Osteocyte (in vitro differentiated cells): Measurements from ENCODE around the gene ATOH8. TPM values are rescaled to one million over a fixed set of nuclear protein-coding genes. Genes with fewer than 3 reads are reported as not detected.
A peak's percentile ranks its signal among the peaks of the same experiment; 100 is the strongest.

Experiments used
- DNase-seq: peaks from one replicate; pipeline ENCODE4 v3.0.0; 2021; ENCODE audit warnings: mixed read lengths; ENCODE audit not compliant: unreplicated experiment; ENCODE audit errors: extremely low spot score
- H3K27ac Mint-ChIP-seq: one replicate; pipeline ENCODE4 v1.8.0; 2021; ENCODE audit warnings: mild to moderate bottlenecking, mixed read lengths; ENCODE audit not compliant: unreplicated experiment
- H3K27me3 Mint-ChIP-seq: one replicate; pipeline ENCODE4 v1.8.0; 2021; ENCODE audit warnings: mixed read lengths; ENCODE audit not compliant: unreplicated experiment
- H3K36me3 Mint-ChIP-seq: one replicate; pipeline ENCODE4 v1.8.0; 2021; ENCODE audit warnings: mixed read lengths; ENCODE audit not compliant: unreplicated experiment
- H3K4me1 Mint-ChIP-seq: one replicate; pipeline ENCODE4 v1.8.0; 2021; ENCODE audit warnings: mixed read lengths; ENCODE audit not compliant: unreplicated experiment
- H3K4me3 Mint-ChIP-seq: one replicate; pipeline ENCODE4 v1.8.0; 2021; ENCODE audit warnings: mild to moderate bottlenecking, moderate library complexity, mixed read lengths; ENCODE audit not compliant: unreplicated experiment
- H3K9me3 Mint-ChIP-seq: one replicate; pipeline ENCODE4 v1.8.0; 2021; ENCODE audit warnings: mixed read lengths; ENCODE audit not compliant: unreplicated experiment
- total RNA-seq: library from RNA; stranded (reverse); gene quantifications from 2 replicates; pipeline ENCODE4 v1.2.1, GENCODE V29; 2021
- TF ChIP-seq, protein P1 (sequence below): fragments of 200-600 bp; sonication (generic); IDR thresholded peaks from 2 replicates; pipeline ENCODE4 v1.5.0; 2021; ENCODE audit warnings: antibody characterized with exemption, mild to moderate bottlenecking, moderate library complexity

The ATOH8 gene
- total RNA-seq, 1 donor from 2014 or later, result 5.9 TPM

DNA sequence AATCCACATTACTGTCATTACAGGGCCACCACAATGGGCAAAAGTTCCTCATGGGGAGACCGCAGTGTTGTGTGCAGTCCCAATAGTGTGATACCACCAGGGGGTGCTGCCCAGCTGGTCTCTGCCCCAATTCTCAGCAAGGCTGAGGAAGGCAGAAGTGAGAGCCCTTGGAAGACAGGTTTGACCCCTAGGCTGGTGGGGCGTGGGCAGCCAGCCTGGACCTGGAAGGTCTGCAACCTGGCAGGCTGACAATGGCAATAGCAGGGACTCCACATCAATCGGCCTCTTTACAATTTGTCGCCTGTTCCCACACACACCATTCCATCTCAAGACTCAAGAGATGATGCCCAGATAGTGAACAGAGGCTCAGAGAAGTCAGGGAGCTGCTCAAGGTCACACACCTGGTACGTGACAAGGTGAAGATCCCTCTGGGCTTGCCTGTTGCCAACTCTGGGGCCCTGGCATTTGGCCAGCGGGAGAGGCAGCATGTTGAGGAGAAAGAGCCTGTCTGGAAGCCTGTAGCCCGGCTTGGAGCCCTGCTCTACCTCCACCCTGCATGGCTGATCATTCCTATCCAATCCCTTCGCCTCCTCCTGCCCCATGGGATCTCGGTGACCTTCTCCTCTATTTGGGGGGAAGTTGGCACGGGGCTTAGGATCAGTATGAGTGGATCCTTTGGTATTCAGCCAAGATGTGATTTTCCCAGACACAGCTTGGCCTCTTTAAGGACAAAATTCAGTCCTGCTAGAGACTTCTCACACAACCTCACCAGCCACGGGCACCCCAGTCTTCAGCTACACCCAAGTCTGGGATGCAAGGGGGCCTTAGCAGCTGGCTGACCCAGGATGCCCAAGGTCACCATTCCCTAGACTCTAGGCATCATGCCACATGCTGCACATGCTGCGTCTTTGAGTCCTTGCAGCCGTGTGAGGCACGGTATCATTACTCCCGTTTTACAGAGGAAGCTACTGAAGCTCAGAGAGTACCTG is 2.9 kb upstream of the ATOH8 start:
- TF ChIP-seq, protein P1, sequence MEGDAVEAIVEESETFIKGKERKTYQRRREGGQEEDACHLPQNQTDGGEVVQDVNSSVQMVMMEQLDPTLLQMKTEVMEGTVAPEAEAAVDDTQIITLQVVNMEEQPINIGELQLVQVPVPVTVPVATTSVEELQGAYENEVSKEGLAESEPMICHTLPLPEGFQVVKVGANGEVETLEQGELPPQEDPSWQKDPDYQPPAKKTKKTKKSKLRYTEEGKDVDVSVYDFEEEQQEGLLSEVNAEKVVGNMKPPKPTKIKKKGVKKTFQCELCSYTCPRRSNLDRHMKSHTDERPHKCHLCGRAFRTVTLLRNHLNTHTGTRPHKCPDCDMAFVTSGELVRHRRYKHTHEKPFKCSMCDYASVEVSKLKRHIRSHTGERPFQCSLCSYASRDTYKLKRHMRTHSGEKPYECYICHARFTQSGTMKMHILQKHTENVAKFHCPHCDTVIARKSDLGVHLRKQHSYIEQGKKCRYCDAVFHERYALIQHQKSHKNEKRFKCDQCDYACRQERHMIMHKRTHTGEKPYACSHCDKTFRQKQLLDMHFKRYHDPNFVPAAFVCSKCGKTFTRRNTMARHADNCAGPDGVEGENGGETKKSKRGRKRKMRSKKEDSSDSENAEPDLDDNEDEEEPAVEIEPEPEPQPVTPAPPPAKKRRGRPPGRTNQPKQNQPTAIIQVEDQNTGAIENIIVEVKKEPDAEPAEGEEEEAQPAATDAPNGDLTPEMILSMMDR, result peak; percentile 84
- H3K27ac Mint-ChIP-seq, result no peak overlapping the region
- no peak for DNase-seq

DNA sequence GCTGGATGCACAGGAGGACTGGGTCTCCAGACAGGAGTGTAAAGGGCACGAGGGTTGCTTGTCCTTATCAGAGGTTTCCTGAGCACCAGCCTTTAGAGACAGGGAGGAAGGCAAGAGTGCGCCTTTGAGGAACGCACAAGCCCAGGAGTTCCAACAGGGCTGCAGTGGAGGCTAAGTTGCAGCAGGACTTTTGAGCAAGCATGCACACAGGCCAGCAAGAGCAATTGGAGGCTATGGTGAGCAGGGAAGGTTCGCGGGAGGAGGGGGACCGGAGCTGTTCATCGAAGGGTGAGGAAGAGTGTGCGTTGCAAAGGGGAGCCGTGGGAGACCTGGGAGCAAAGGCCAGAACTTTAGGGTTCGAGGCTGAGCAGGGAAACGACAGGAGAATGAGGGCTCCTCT is 2.2 kb upstream of the ATOH8 start:
- no peak overlapping the region for H3K27ac Mint-ChIP-seq
- no peaks in the 10 kb centered on the region for H3K36me3 Mint-ChIP-seq
- DNase-seq, result no peak
- TF ChIP-seq, protein P1, result no peak
- H3K4me1 Mint-ChIP-seq, result peaks cover 51% of the 10 kb centered on the region
- H3K9me3 Mint-ChIP-seq, result no peaks in the 10 kb centered on the region
- H3K27me3 Mint-ChIP-seq, result peaks cover 16% of the 10 kb centered on the region
- no peak overlapping the region for H3K4me3 Mint-ChIP-seq

More for the DNA sequence above, 2.9 kb upstream of the ATOH8 start:
- H3K4me3 Mint-ChIP-seq, result no peak overlapping the region
- no peaks in the 10 kb centered on the region for H3K9me3 Mint-ChIP-seq
- no peaks in the 10 kb centered on the region for H3K36me3 Mint-ChIP-seq
- peaks cover 52% of the 10 kb centered on the region for H3K4me1 Mint-ChIP-seq
- peaks cover 16% of the 10 kb centered on the region for H3K27me3 Mint-ChIP-seq

DNA sequence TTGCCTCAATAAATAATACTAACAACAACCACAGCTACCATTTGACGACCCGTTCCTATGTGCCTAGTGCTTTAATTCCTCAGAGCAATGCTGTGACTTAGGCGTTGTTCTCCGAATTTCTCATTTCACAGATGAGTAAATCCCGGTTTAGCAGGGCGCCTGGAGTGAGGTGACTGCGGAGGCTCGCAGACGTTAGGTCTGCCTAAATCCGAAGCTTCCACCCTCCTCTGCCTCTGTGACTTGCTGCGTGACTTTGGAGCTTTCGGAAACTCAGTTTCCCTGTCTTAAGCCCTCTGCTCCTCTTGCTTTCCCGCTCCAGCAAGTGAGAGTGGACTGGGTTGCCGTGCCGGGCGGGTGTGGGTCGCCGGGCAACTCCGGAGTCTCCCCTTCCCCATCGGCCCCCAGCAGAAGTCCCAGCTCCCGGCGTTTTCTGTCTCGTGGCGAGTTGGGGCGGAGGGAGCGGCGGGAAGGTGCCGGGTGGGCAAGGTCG is 711 bp upstream of the ATOH8 start:
- Mint-ChIP-seq H3K27me3 (peaks cover 7% of the 10 kb centered on the region), H3K36me3 (no peaks in the 10 kb centered on the region), H3K4me1 (peaks cover 51% of the 10 kb centered on the region), H3K27ac (no peak overlapping the region), H3K9me3 (no peaks in the 10 kb centered on the region), H3K4me3 (peak overlapping the region; percentile 82)
- TF ChIP-seq, protein P1, result no peak
- no peak for DNase-seq

DNA sequence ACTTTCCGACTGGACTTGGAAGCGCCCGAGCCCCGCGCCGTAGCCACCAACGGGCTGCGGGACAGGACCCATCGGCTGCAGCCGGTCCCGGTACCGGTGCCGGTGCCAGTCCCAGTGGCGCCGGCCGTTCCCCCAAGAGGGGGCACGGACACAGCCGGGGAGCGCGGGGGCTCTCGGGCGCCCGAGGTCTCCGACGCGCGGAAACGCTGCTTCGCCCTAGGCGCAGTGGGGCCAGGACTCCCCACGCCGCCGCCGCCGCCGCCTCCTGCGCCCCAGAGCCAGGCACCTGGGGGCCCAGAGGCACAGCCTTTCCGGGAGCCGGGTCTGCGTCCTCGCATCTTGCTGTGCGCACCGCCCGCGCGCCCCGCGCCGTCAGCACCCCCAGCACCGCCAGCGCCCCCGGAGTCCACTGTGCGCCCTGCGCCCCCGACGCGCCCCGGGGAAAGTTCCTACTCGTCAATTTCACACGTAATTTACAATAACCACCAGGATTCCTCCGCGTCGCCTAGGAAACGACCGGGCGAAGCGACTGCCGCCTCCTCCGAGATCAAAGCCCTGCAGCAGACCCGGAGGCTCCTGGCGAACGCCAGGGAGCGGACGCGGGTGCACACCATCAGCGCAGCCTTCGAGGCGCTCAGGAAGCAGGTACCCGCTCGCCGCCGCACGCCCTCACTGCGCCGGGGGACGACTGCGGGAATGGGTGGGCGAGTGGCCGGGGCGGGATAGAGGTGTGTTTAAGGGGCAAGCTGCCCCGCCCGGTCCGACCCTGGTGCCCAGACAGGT is 713 bp downstream of the ATOH8 start:
- TF ChIP-seq, protein P1, result no peak
- no peaks in the 10 kb centered on the region for H3K9me3 Mint-ChIP-seq
- peak overlapping the region; percentile 31 for H3K27ac Mint-ChIP-seq
- no peak for DNase-seq
- H3K36me3 Mint-ChIP-seq, result no peaks in the 10 kb centered on the region
- peak overlapping the region; percentile 86 for H3K4me3 Mint-ChIP-seq
- peaks cover 43% of the 10 kb centered on the region for H3K4me1 Mint-ChIP-seq
- peaks cover 7% of the 10 kb centered on the region for H3K27me3 Mint-ChIP-seq
